CD8-positive, alpha-beta memory T cell (primary cell): ENCODE measurements around the gene NT5C. TPM values are rescaled to one million over a fixed set of nuclear protein-coding genes. Genes with fewer than 3 reads are reported as not detected.
A peak's percentile ranks its signal among the peaks of the same experiment; 100 is the strongest.
"Not testable (repeated sequence)": the region's sequence is repeated elsewhere in the genome, so short reads cannot be mapped to it uniquely, and the experiment has no call there.

ENCODE experiments used
- CTCF ChIA-PET: fragments of 350-600 bp; sonication (Branson Sonifier 250); formaldehyde crosslinking; loops from one replicate; lab custom pipeline; 2021; ENCODE audit warnings: antibody characterized with exemption; lab: Charles Lee
- POLR2A ChIA-PET: fragments of 350-600 bp; sonication (Branson Sonifier 250); formaldehyde crosslinking; loops from one replicate; lab custom pipeline; 2021; ENCODE audit warnings: antibody characterized with exemption; lab: Charles Lee
- DNase-seq, 5 donors: peaks; one replicate each; pipeline versions ENCODE4 v3.0.0 to v3.0.0-alpha.2; 2020 to 2022; ENCODE audit warnings: mixed read lengths in 1 of 5
- H3K27ac ChIP-seq: one replicate; pipeline ENCODE4 v1.7.0; 2013; ENCODE audit warnings: low read depth, mild to moderate bottlenecking, low read length, moderate library complexity
- H3K27me3 ChIP-seq: 2 replicates; pipeline ENCODE4 v1.7.0; 2013; ENCODE audit warnings: low read length, mild to moderate bottlenecking; ENCODE audit not compliant: insufficient read depth, poor library complexity, severe bottlenecking
- H3K36me3 ChIP-seq: 2 replicates; pipeline ENCODE4 v1.7.0; 2013; ENCODE audit warnings: mild to moderate bottlenecking, low read length, moderate library complexity; ENCODE audit not compliant: insufficient read depth
- H3K4me1 ChIP-seq: 2 replicates; pipeline ENCODE4 v1.7.0; 2013; ENCODE audit warnings: mild to moderate bottlenecking, low read length, moderate library complexity; ENCODE audit not compliant: insufficient read depth
- H3K4me3 ChIP-seq: 2 replicates; pipeline ENCODE4 v1.7.0; 2013; ENCODE audit warnings: mild to moderate bottlenecking, low read length
- H3K9me3 ChIP-seq: 2 replicates; pipeline ENCODE4 v1.7.0; 2013; ENCODE audit warnings: mild to moderate bottlenecking, low read length
- H3K27ac Mint-ChIP-seq, 8 donors: one replicate each; pipeline ENCODE4 v1.8.0; 2020 to 2021; ENCODE audit warnings: mixed read lengths in 8 of 8, mild to moderate bottlenecking in 6 of 8, inconsistent platforms in 3 of 8, moderate library complexity in 3 of 8
- H3K27me3 Mint-ChIP-seq, 2 donors: one replicate each; pipeline ENCODE4 v1.8.0; 2020 to 2021; ENCODE audit warnings: mixed read lengths in 2 of 2, mild to moderate bottlenecking in 1 of 2, moderate library complexity in 1 of 2
- H3K36me3 Mint-ChIP-seq, 3 donors: one replicate each; pipeline ENCODE4 v1.8.0; 2020 to 2021; ENCODE audit warnings: mixed read lengths in 3 of 3, inconsistent platforms in 1 of 3, mild to moderate bottlenecking in 1 of 3
- H3K4me1 Mint-ChIP-seq, 3 donors: one replicate each; pipeline ENCODE4 v1.8.0; 2020 to 2021; ENCODE audit warnings: mixed read lengths in 3 of 3, inconsistent platforms in 1 of 3, mild to moderate bottlenecking in 1 of 3
- H3K4me3 Mint-ChIP-seq, 7 donors: one replicate each; pipeline ENCODE4 v1.8.0; 2020 to 2021; ENCODE audit warnings: mixed read lengths in 7 of 7, mild to moderate bottlenecking in 6 of 7, moderate library complexity in 4 of 7, inconsistent platforms in 2 of 7
- H3K9me3 Mint-ChIP-seq, 5 donors: one replicate each; pipeline ENCODE4 v1.8.0; 2020 to 2022; ENCODE audit warnings: mixed read lengths in 5 of 5, mild to moderate bottlenecking in 3 of 5, moderate library complexity in 2 of 5, inconsistent platforms in 1 of 5
- polyA plus RNA-seq: library from polyadenylated mRNA; unstranded; fragments of 300-500 nt; fragmentation: Illumina TruSeq; gene quantifications from one replicate; pipeline ENCODE4 v1.2.3, GENCODE V29; 2021
- total RNA-seq, 2 experiments: library from RNA; stranded (reverse); gene quantifications; one replicate each; pipeline ENCODE4 v1.2.3, GENCODE V29; 2021

The NT5C gene
- total and polyA plus RNA-seq, 3 experiments from 2014 or later, result 42.3 to 84.8 (median 75.7) TPM

GRCh38 chr17:75132018-75133000, 767 bp upstream of the NT5C start:
- not testable (repeated sequence) for H3K27me3 ChIP-seq, H3K9me3 Mint-ChIP-seq, H3K27me3 Mint-ChIP-seq, DNase-seq, H3K9me3 ChIP-seq, H3K4me1 ChIP-seq, H3K36me3 ChIP-seq
- H3K27ac ChIP-seq, result peak overlapping the region; percentile 67
- peaks cover 0 to 28% (median 3%) of the 10 kb centered on the region in 3 donors for H3K36me3 Mint-ChIP-seq
- peak overlapping the region; percentile 84 to 92 (median 89) for H3K4me3 Mint-ChIP-seq
- peak overlapping the region; percentile 52 for H3K4me3 ChIP-seq
- ChIA-PET CTCF (interaction anchor here (0.6 to 12.6 kb wide), 10 partner anchors 9 to 171 kb away, joined by 3 to 151 read pairs (median 5); partner anchors contain the start of gene ARMC7), POLR2A (interaction anchor here (0.6 to 3.1 kb wide), 11 partner anchors 8 to 383 kb away, joined by 3 to 12 read pairs (median 4); partner anchors contain the start of genes ARMC7 and MIF4GD)
- peaks cover 7 to 15% (median 11%) of the 10 kb centered on the region in 3 donors for H3K4me1 Mint-ChIP-seq
- H3K27ac Mint-ChIP-seq, result peak overlapping the region; percentile 56 to 93 (median 84)

DNA sequence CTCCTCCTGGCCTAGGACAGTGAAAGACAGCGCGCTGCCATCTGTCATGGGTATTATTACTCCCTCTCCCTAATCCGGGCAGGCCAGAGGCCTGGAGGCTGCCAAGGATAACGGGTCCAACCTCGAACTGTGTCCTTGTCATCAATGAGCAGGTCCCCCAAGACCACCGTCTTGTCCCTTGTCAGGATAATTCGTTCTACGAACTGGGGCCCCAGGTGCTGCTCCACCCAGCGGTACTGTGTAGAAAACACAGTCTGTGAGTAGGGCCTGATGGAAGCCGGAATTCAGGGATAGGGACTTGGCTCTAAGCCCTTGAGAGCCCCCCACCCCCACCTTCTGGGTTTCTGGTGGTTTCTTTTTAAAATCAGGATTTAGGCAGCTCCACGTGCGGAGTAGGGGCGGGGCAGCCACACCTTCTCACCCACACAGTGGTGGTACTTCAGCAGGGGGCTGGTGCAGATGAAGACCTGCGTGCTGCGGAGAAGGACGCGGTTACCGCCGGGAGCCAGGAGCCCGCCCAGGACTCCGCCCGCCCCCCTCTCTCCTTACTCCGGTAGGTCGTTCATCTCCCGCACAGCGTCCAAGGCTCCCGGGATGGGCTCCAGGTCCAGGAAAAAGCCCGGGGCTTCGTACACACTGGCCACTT, 787 bp downstream of the NT5C start:
- peaks cover 13 to 23% (median 17%) of the 10 kb centered on the region in 3 donors for H3K4me1 Mint-ChIP-seq
- H3K9me3 ChIP-seq, result no peaks in the 10 kb centered on the region
- H3K27ac Mint-ChIP-seq, result peak overlapping the region; percentile 30 to 96 (median 86)
- peak overlapping the region; percentile 52 for H3K4me3 ChIP-seq
- peaks cover 0 to 26% (median 2%) of the 10 kb centered on the region in 3 donors for H3K36me3 Mint-ChIP-seq
- DNase-seq, result peak in 3 of 5 donors; percentile 30 to 60 (median 39)
- ChIA-PET POLR2A (interaction anchor here (0.5 to 3.1 kb wide), 9 partner anchors 10 to 71 kb away, joined by 3 to 12 read pairs (median 4); partner anchors contain the start of gene ARMC7), CTCF (interaction anchor here (0.6 to 12.6 kb wide), 14 partner anchors 8 to 174 kb away, joined by 3 to 151 read pairs (median 4); partner anchors contain the start of gene ARMC7)
- peaks cover 8% of the 10 kb centered on the region for H3K36me3 ChIP-seq
- no peaks in the 10 kb centered on the region for H3K27me3 ChIP-seq
- peak overlapping the region; percentile 67 for H3K27ac ChIP-seq
- H3K9me3 Mint-ChIP-seq, result no peaks in the 10 kb centered on the region
- peak overlapping the region; percentile 82 to 97 (median 89) for H3K4me3 Mint-ChIP-seq
- peaks cover 15% of the 10 kb centered on the region for H3K4me1 ChIP-seq
- no peaks in the 10 kb centered on the region for H3K27me3 Mint-ChIP-seq

- Mint-ChIP-seq H3K4me3 (peak overlapping the region; percentile 60 to 97 (median 84)), H3K27me3 (no peaks in the 10 kb centered on the region), H3K4me1 (peaks cover 18 to 27% (median 20%) of the 10 kb centered on the region in 3 donors), H3K27ac (peak overlapping the region in 7 of 8 donors; percentile 30 to 92 (median 85)), H3K36me3 (peaks cover 0 to 23% (median 2%) of the 10 kb centered on the region in 3 donors), H3K9me3 (no peaks in the 10 kb centered on the region)
- ChIA-PET CTCF (interaction anchor here (1.0 to 12.6 kb wide), 6 partner anchors 11 to 90 kb away, joined by 3 to 151 read pairs (median 6); partner anchors contain the start of gene ARMC7), POLR2A (interaction anchor here (0.5 to 3.1 kb wide), 6 partner anchors 10 to 120 kb away, joined by 3 to 12 read pairs (median 4); partner anchors contain the start of gene ARMC7)
- peaks cover 8% of the 10 kb centered on the region for H3K36me3 ChIP-seq
- no peak for DNase-seq
- H3K27me3 ChIP-seq, result no peaks in the 10 kb centered on the region
- no peaks in the 10 kb centered on the region for H3K9me3 ChIP-seq
- H3K4me1 ChIP-seq, result peaks cover 18% of the 10 kb centered on the region
- H3K27ac ChIP-seq, result peak overlapping the region; percentile 67
- no peak overlapping the region for H3K4me3 ChIP-seq
These were observed 1.4 kb downstream of the NT5C start for GRCh38 chr17:75130059-75130631.

GRCh38 chr17:75129576-75129975, 2.0 kb downstream of the NT5C start:
- H3K27ac ChIP-seq, result no peak overlapping the region
- Mint-ChIP-seq H3K4me3 (peak overlapping the region; percentile 28 to 88 (median 60)), H3K27ac (peak overlapping the region in 5 of 8 donors; percentile 29 to 83 (median 45)), H3K27me3 (no peaks in the 10 kb centered on the region), H3K36me3 (peaks cover 0 to 20% (median 2%) of the 10 kb centered on the region in 3 donors), H3K4me1 (peaks cover 23 to 31% (median 25%) of the 10 kb centered on the region in 3 donors), H3K9me3 (no peaks in the 10 kb centered on the region)
- peaks cover 24% of the 10 kb centered on the region for H3K4me1 ChIP-seq
- H3K36me3 ChIP-seq, result peaks cover 8% of the 10 kb centered on the region
- DNase-seq, result no peak
- POLR2A ChIA-PET, result no interaction called here
- no peaks in the 10 kb centered on the region for H3K9me3 ChIP-seq
- CTCF ChIA-PET, result interaction anchor here (12.6 kb wide), 1 partner anchor 15 kb away, joined by 151 read pairs; the partner anchor contains the start of gene ARMC7
- H3K27me3 ChIP-seq, result no peaks in the 10 kb centered on the region
- no peak overlapping the region for H3K4me3 ChIP-seq

DNA sequence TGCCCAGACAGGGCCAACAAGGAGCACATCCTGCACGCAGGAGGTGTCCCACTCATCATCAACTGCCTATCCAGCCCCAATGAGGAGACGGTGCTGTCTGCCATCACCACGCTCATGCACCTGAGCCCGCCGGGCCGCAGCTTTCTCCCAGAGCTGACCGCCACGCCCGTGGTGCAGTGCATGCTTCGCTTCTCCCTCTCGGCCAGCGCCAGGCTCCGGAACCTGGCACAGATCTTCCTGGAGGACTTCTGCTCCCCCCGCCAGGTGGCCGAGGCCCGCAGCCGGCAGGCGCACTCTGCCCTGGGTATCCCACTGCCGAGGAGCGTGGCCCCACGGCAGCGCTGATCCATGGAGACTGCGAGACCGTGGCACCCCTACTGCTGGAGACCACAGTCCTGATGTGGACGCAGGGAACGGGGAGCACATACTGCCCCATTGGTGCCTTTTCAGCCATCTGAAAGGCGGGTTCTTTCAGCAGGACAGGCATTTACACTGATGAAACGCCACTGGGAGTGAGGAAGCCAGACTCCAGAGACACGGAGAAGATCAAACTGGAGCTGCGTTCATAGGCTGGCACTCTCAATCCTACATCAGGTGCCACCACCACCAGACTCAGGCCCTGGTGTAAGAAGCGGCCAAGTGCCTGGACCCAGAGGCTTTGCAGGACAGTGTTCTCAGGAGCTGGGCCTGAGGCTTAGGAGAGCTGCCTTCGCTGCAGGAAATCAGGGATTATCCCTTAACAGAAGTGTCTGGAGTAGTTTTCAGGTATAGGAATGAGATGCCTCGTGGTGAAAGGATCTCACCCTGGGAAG, 2.6 kb downstream of the NT5C start:
- POLR2A ChIA-PET, result no interaction called here
- peak overlapping the region in 2 of 8 donors; percentile 37 to 43 for H3K27ac Mint-ChIP-seq
- CTCF ChIA-PET, result interaction anchor here (12.6 kb wide), 1 partner anchor 14 kb away, joined by 151 read pairs; the partner anchor contains the start of gene ARMC7
- no peak for DNase-seq
- H3K36me3 Mint-ChIP-seq, result peaks cover 0 to 22% (median 2%) of the 10 kb centered on the region in 3 donors
- H3K9me3 Mint-ChIP-seq, result no peaks in the 10 kb centered on the region
- Histone ChIP-seq H3K36me3 (peaks cover 8% of the 10 kb centered on the region), H3K9me3 (no peaks in the 10 kb centered on the region), H3K27ac (no peak overlapping the region), H3K4me1 (peaks cover 31% of the 10 kb centered on the region), H3K4me3 (no peak overlapping the region), H3K27me3 (no peaks in the 10 kb centered on the region)
- H3K4me3 Mint-ChIP-seq, result peak overlapping the region in 3 of 7 donors; percentile 25 to 78 (median 66)
- no peaks in the 10 kb centered on the region for H3K27me3 Mint-ChIP-seq
- H3K4me1 Mint-ChIP-seq, result peaks cover 30 to 38% (median 31%) of the 10 kb centered on the region in 3 donors

GRCh38 chr17:75127936-75128335, 3.6 kb downstream of the NT5C start:
- Mint-ChIP-seq H3K4me3 (peak overlapping the region in 2 of 7 donors; percentile 23 to 78), H3K36me3 (peaks cover 0 to 23% (median 2%) of the 10 kb centered on the region in 3 donors), H3K27ac (peak overlapping the region in 1 of 8 donors; percentile 52), H3K4me1 (peaks cover 31 to 39% (median 32%) of the 10 kb centered on the region in 3 donors)
- H3K4me3 ChIP-seq, H3K27me3 ChIP-seq, H3K9me3 Mint-ChIP-seq, POLR2A ChIA-PET, H3K27me3 Mint-ChIP-seq, H3K36me3 ChIP-seq, H3K27ac ChIP-seq, DNase-seq, H3K9me3 ChIP-seq: not testable (repeated sequence)
- peaks cover 35% of the 10 kb centered on the region for H3K4me1 ChIP-seq
- CTCF ChIA-PET, result interaction anchor here (12.6 kb wide), 1 partner anchor 13 kb away, joined by 151 read pairs; the partner anchor contains the start of gene ARMC7
